Activated CD4-positive, CD25-positive, alpha-beta regulatory T cell treated with anti-CD3 and anti-CD28 coated beads, Interleukin-2, amount 50 U/mL, for 24 hours (primary cell): Measurements from ENCODE around the gene SOBP.
"Not testable (repeated sequence)": the region's sequence is repeated elsewhere in the genome, so short reads cannot be mapped to it uniquely, and the experiment has no call there.

Experiments used
- ATAC-seq, 2 donors: fragments of 150-1000 bp; cut with Tn5 transposase; one replicate each; pipeline ENCODE4 v1.10.0; 2021; ENCODE audit warnings: mild to moderate bottlenecking in 1 of 2, moderate library complexity in 1 of 2

The SOBP gene

GRCh38 chr6:107489636-107490565 lies at the start of gene SOBP:
SOBP (plus strand) TSS chr6:107490117; CDS start chr6:107490617, 500 bp downstream.
- peak; percentile 44 to 52 for ATAC-seq

GRCh38 chr6:107440936-107441335 lies 49.0 kb upstream of the SOBP start:
- ATAC-seq, result no peak

- no peak for ATAC-seq
Observed at GRCh38 chr6:107441682-107442081, 48.2 kb upstream of the SOBP start.

GRCh38 chr6:107442938-107443607 lies 46.8 kb upstream of the SOBP start:
- ATAC-seq, result no peak

- ATAC-seq, result no peak
Observed at GRCh38 chr6:107443608-107444267, 46.2 kb upstream of the SOBP start.

- ATAC-seq, result no peak
Observed at GRCh38 chr6:107444277-107444676, 45.6 kb upstream of the SOBP start.

GRCh38 chr6:107447663-107448216 lies 42.2 kb upstream of the SOBP start:
- no peak for ATAC-seq

GRCh38 chr6:107448776-107449175 lies 41.1 kb upstream of the SOBP start:
- no peak for ATAC-seq

- peak; percentile 6 to 18 for ATAC-seq
Observed at GRCh38 chr6:107458672-107459282, 31.1 kb upstream of the SOBP start.

GRCh38 chr6:107459283-107460082 lies 30.4 kb upstream of the SOBP start, which contains the start of gene PDSS2:
PDSS2 (minus strand) TSS chr6:107459564; CDS start chr6:107459285, 279 bp downstream.
- peak; percentile 94 for ATAC-seq

GRCh38 chr6:107460083-107460631 lies 29.8 kb upstream of the SOBP start:
- ATAC-seq, result no peak

GRCh38 chr6:107466062-107466461 lies 23.9 kb upstream of the SOBP start:
- no peak for ATAC-seq

GRCh38 chr6:107470364-107470763 lies 19.6 kb upstream of the SOBP start:
- no peak for ATAC-seq

GRCh38 chr6:107473660-107474059 lies 16.3 kb upstream of the SOBP start:
- no peak for ATAC-seq

GRCh38 chr6:107475360-107475759 lies 14.6 kb upstream of the SOBP start:
- ATAC-seq, result not testable (repeated sequence)

- ATAC-seq, result not testable (repeated sequence)
Observed at GRCh38 chr6:107475826-107476225, 14.1 kb upstream of the SOBP start.

- no peak for ATAC-seq
Observed at GRCh38 chr6:107479089-107479690, 10.7 kb upstream of the SOBP start.

GRCh38 chr6:107485157-107485556 lies 4.8 kb upstream of the SOBP start:
- no peak for ATAC-seq

- peak in 1 of 2 donors; percentile 14 for ATAC-seq
Observed at GRCh38 chr6:107488174-107488874, 1.6 kb upstream of the SOBP start.
